ENCODE data around the gene TDRD12. TPM values are rescaled to one million over a fixed set of nuclear protein-coding genes. Genes with fewer than 3 reads are reported as not detected.
"Not testable (repeated sequence)": the region's sequence is repeated elsewhere in the genome, so short reads cannot be mapped to it uniquely, and the experiment has no call there.

The TDRD12 gene
- total RNA-seq, 2 donors from 2014 or later, result 0.52 TPM; not detected in 1

DNA sequence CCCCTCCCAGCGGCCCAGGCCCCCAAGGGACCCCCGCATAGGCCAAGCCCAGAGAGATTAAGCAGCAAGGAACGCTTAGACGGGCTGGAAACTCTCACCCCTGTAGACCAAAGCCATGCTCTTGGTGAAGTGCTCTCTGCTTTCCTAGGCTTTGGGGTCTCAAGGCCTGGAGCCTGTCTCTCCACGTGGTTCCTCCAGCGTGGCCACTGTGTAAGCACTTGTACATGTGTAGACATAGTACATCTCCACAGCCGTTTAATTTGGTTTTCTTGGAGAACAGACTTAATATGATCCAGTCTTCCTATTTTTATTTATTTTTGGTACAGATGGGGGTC, 26.9 kb upstream of the TDRD12 start:
- 24 to 38% methylated on average over 4 to 7 of the region's 7 CpGs for WGBS, 2 donors
- intact Hi-C loops (cut with DNase I), result no loop called here
- ATAC-seq (no peak), DNase-seq (no peak)
- no peaks in the 10 kb centered on the region for H3K36me3 ChIP-seq (replicated peaks in 1 of 2; ENCODE audit: insufficient read depth in 1 of 2, low read depth in 2 of 2)
- no peaks in the 10 kb centered on the region for H3K9me3 ChIP-seq
- H3K4me3 ChIP-seq, result peak overlapping the region; percentile 29 to 73
- peaks cover 64% of the 10 kb centered on the region for H3K4me1 ChIP-seq
- H3K27me3 ChIP-seq, result no peaks in the 10 kb centered on the region
- TF ChIP-seq, protein P1, sequence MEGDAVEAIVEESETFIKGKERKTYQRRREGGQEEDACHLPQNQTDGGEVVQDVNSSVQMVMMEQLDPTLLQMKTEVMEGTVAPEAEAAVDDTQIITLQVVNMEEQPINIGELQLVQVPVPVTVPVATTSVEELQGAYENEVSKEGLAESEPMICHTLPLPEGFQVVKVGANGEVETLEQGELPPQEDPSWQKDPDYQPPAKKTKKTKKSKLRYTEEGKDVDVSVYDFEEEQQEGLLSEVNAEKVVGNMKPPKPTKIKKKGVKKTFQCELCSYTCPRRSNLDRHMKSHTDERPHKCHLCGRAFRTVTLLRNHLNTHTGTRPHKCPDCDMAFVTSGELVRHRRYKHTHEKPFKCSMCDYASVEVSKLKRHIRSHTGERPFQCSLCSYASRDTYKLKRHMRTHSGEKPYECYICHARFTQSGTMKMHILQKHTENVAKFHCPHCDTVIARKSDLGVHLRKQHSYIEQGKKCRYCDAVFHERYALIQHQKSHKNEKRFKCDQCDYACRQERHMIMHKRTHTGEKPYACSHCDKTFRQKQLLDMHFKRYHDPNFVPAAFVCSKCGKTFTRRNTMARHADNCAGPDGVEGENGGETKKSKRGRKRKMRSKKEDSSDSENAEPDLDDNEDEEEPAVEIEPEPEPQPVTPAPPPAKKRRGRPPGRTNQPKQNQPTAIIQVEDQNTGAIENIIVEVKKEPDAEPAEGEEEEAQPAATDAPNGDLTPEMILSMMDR (IDR thresholded peaks at IDR 0.05), result no peak
- peak overlapping the region in 3 of 4 donors; percentile 64 to 91 (median 87) for H3K27ac ChIP-seq

- H3K27ac ChIP-seq, result peak overlapping the region in 2 of 4 donors; percentile 57 to 87
- 66 to 73% methylated on average over 20 of the region's 20 CpGs for WGBS, 2 donors
- DNase-seq, result peak in 2 of 4 donors; percentile 19 to 39
- H3K36me3 ChIP-seq (replicated peaks in 1 of 2; ENCODE audit: insufficient read depth in 1 of 2, low read depth in 2 of 2); H3K9me3 ChIP-seq; H3K4me3 ChIP-seq; ATAC-seq; H3K27me3 ChIP-seq; intact Hi-C loops (cut with DNase I): not testable (repeated sequence)
- peak in 2 of 3 donors; percentile 49 to 60 for TF ChIP-seq POLR2A (IDR thresholded peaks at IDR 0.05)
- peaks cover 64% of the 10 kb centered on the region for H3K4me1 ChIP-seq
Measured at GRCh38 chr19:32693151-32694108, 26.1 kb upstream of the TDRD12 start.

GRCh38 chr19:32694316-32694715, 25.3 kb upstream of the TDRD12 start:
- intact Hi-C loops (cut with DNase I); H3K4me3 ChIP-seq; H3K36me3 ChIP-seq (replicated peaks in 1 of 2; ENCODE audit: insufficient read depth in 1 of 2, low read depth in 2 of 2): not testable (repeated sequence)

DNA sequence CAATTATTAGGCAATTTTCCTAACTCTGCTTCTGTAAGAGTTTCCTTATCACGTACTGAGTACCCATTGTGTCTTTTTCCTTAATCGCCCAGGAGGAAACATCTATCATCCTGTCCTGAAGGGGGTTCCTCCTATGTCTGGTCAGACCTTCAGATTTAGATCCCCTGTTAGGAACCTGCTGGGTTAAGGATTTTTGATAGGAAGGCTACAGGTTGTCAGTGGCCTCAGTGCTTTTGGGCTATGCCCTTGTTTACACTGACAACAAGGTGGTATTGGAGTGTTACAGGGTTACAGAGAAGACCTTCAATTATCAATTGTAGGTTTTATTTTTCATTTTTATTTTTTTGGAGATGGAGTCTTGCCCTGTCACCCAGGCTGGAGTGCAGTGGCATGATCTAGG, 24.7 kb upstream of the TDRD12 start:
- intact Hi-C loops (cut with DNase I); ATAC-seq; H3K27me3 ChIP-seq; DNase-seq; H3K9me3 ChIP-seq; H3K4me3 ChIP-seq; H3K27ac ChIP-seq; H3K36me3 ChIP-seq (replicated peaks in 1 of 2; ENCODE audit: insufficient read depth in 1 of 2, low read depth in 2 of 2): not testable (repeated sequence)
- peaks cover 64% of the 10 kb centered on the region for H3K4me1 ChIP-seq
- 23 to 29% methylated on average over 2 of the region's 2 CpGs for WGBS, 2 donors

More at GRCh38 chr19:32694316-32694715, 25.3 kb upstream of the TDRD12 start:
- Histone ChIP-seq H3K4me1 (peaks cover 64% of the 10 kb centered on the region), H3K27ac (peak overlapping the region in 1 of 4 donors; percentile 57)
- DNase-seq, ATAC-seq, H3K27me3 ChIP-seq, H3K9me3 ChIP-seq: not testable (repeated sequence)
- 19 to 24% methylated on average over 2 of the region's 2 CpGs for WGBS, 2 donors

DNA sequence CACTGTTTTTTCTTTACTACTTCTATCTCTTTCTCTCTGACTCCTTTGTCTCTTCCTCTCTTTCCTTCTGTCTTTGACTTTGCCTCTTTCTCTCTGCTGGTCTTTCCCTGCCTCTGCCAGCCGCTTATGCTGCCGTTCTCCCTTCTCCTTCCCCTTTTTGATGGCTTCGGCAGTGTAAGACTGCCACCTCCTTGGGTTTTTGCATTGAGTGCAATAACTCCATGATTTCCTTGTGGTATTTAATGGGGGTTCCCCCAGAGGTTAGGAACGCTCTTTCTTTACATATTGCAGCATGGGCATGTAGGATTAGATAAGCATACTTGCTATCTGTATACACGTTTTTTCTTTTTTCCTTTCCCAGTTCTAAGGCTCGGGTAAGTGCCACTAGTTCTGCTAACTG, 24.1 kb upstream of the TDRD12 start:
- ATAC-seq, H3K4me3 ChIP-seq: not testable (repeated sequence)

GRCh38 chr19:32696771-32697170, 22.8 kb upstream of the TDRD12 start:
- H3K4me1 ChIP-seq, result peaks cover 65% of the 10 kb centered on the region
- intact Hi-C loops (cut with DNase I); H3K4me3 ChIP-seq: not testable (repeated sequence)

More for the DNA sequence above, 24.1 kb upstream of the TDRD12 start:
- Histone ChIP-seq H3K4me1 (peaks cover 64% of the 10 kb centered on the region), H3K27ac (peak overlapping the region in 1 of 4 donors; percentile 46)
- H3K9me3 ChIP-seq; H3K36me3 ChIP-seq (replicated peaks in 1 of 2; ENCODE audit: insufficient read depth in 1 of 2, low read depth in 2 of 2); H3K27me3 ChIP-seq; intact Hi-C loops (cut with DNase I): not testable (repeated sequence)
- DNase-seq, result peak in 1 of 4 donors; percentile 8
- WGBS, 2 donors, result 35 to 44% methylated on average over 6 of the region's 6 CpGs

DNA sequence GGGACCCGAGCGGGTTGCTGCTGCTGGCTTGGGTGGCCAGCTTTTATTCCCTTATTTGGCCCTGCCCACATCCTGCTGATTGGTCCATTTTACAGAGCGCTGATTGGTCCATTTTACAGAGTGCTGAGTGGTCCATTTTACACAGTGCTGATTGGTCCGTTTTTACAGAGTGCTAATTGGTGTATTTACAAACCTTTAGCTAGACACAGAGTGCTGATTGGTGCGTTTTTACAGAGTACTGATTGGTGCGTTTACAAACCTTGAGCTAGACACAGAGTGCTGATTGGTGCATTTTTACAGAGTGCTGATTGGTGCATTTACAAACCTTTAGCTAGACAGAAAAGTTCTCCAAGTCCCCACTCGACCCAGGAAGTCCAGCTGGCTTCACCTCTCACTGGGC, 19.4 kb upstream of the TDRD12 start:
- H3K4me3 ChIP-seq; H3K27ac ChIP-seq; H3K27me3 ChIP-seq; H3K36me3 ChIP-seq (replicated peaks in 1 of 2; ENCODE audit: insufficient read depth in 1 of 2, low read depth in 2 of 2); intact Hi-C loops (cut with DNase I); H3K9me3 ChIP-seq; ATAC-seq; DNase-seq: not testable (repeated sequence)
- WGBS, 2 donors, result 87 to 92% methylated on average over 7 of the region's 7 CpGs
- peaks cover 52% of the 10 kb centered on the region for H3K4me1 ChIP-seq

More at GRCh38 chr19:32696771-32697170, 22.8 kb upstream of the TDRD12 start:
- whole genome bisulfite sequencing, 2 donors, result 43 to 56% methylated on average over 3 of the region's 3 CpGs
- peak overlapping the region in 2 of 4 donors; percentile 37 to 46 for H3K27ac ChIP-seq
- not testable (repeated sequence) for H3K36me3 ChIP-seq (replicated peaks in 1 of 2; ENCODE audit: insufficient read depth in 1 of 2, low read depth in 2 of 2); ATAC-seq; H3K27me3 ChIP-seq; H3K9me3 ChIP-seq
- peak in 3 of 4 donors; percentile 34 to 60 (median 37) for DNase-seq

Measured in body of pancreas (tissue), 4 donors.